GM12892 (cell line): ENCODE results near the gene GOLGA3.
"Not testable (repeated sequence)": the region's sequence is repeated elsewhere in the genome, so short reads cannot be mapped to it uniquely, and the experiment has no call there.

Source experiments
- DNase-seq: peaks from one replicate; pipeline ENCODE4 v3.0.0; 2011; ENCODE audit not compliant: insufficient read length
- FAIRE-seq: peaks from 2 replicates; lab custom pipeline; 2011; peaks lifted over from hg19 to GRCh38; lab: Jason Lieb, UNC
- POLR2A ChIP-seq: IDR thresholded peaks from 2 replicates; pipeline ENCODE4 v1.6.1; 2011; ENCODE audit warnings: low read depth, low read length, control low read depth
- POLR2AphosphoS5 ChIP-seq: IDR thresholded peaks from 2 replicates; pipeline ENCODE4 v1.6.1; 2011; ENCODE audit warnings: low read depth, low read length, control low read depth
- TAF1 ChIP-seq: IDR thresholded peaks from 2 replicates; pipeline ENCODE4 v1.6.1; 2011; ENCODE audit warnings: low read depth, mild to moderate bottlenecking, control low read depth, low read length, borderline replicate concordance

The GOLGA3 gene

GRCh38 chr12:132824053-132824452 lies 4.6 kb downstream of the GOLGA3 start:
- FAIRE-seq = no peak
- TF ChIP-seq POLR2A (no peak), TAF1 (no peak), POLR2AphosphoS5 (no peak)

GRCh38 chr12:132818562-132818961 lies 10.1 kb downstream of the GOLGA3 start:
- TF ChIP-seq POLR2AphosphoS5 = no peak
- no peak for TF ChIP-seq POLR2A
- no peak for TF ChIP-seq TAF1
- peak; percentile 53 for FAIRE-seq

More at GRCh38 chr12:132824053-132824452, 4.6 kb downstream of the GOLGA3 start:
- no peak for DNase-seq

GRCh38 chr12:132814232-132814631 lies 14.4 kb downstream of the GOLGA3 start:
- DNase-seq = no peak
- TF ChIP-seq TAF1 = no peak
- TF ChIP-seq POLR2A = no peak
- TF ChIP-seq POLR2AphosphoS5 = no peak
- FAIRE-seq = no peak

More at GRCh38 chr12:132818562-132818961, 10.1 kb downstream of the GOLGA3 start:
- no peak for DNase-seq

- TF ChIP-seq POLR2A (no peak), TAF1 (no peak), POLR2AphosphoS5 (no peak)
- FAIRE-seq (no peak), DNase-seq (no peak)
Observed at GRCh38 chr12:132813443-132813842, 15.2 kb downstream of the GOLGA3 start.

GRCh38 chr12:132812631-132813305 lies 15.9 kb downstream of the GOLGA3 start:
- TF ChIP-seq POLR2A = no peak
- no peak for TF ChIP-seq TAF1
- no peak for TF ChIP-seq POLR2AphosphoS5
- no peak for DNase-seq
- FAIRE-seq = no peak

GRCh38 chr12:132809391-132809790 lies 19.3 kb downstream of the GOLGA3 start:
- not testable (repeated sequence) for DNase-seq, FAIRE-seq

GRCh38 chr12:132807295-132808092 lies 21.2 kb downstream of the GOLGA3 start:
- FAIRE-seq (no peak), DNase-seq (no peak)
- TF ChIP-seq TAF1 (no peak), POLR2AphosphoS5 (no peak), POLR2A (no peak)

GRCh38 chr12:132806857-132807256 lies 21.8 kb downstream of the GOLGA3 start:
- DNase-seq = no peak
- TF ChIP-seq TAF1 (no peak), POLR2A (no peak), POLR2AphosphoS5 (no peak)
- no peak for FAIRE-seq

GRCh38 chr12:132804426-132804861 lies 24.2 kb downstream of the GOLGA3 start:
- TF ChIP-seq TAF1 (no peak), POLR2A (no peak), POLR2AphosphoS5 (no peak)
- FAIRE-seq = no peak
- DNase-seq = no peak

GRCh38 chr12:132803888-132804287 lies 24.8 kb downstream of the GOLGA3 start:
- FAIRE-seq (no peak), DNase-seq (no peak)
- no peak for TF ChIP-seq POLR2AphosphoS5
- no peak for TF ChIP-seq POLR2A
- no peak for TF ChIP-seq TAF1

GRCh38 chr12:132803125-132803524 lies 25.5 kb downstream of the GOLGA3 start:
- DNase-seq = no peak
- no peak for FAIRE-seq
- TF ChIP-seq POLR2A (no peak), TAF1 (no peak), POLR2AphosphoS5 (no peak)

GRCh38 chr12:132801741-132802140 lies 26.9 kb downstream of the GOLGA3 start:
- TF ChIP-seq POLR2AphosphoS5 = no peak
- TF ChIP-seq TAF1 = no peak
- TF ChIP-seq POLR2A = no peak
- FAIRE-seq = no peak
- DNase-seq = no peak

GRCh38 chr12:132798836-132799235 lies 29.8 kb downstream of the GOLGA3 start:
- no peak for TF ChIP-seq POLR2AphosphoS5
- no peak for TF ChIP-seq POLR2A
- TF ChIP-seq TAF1 = no peak

GRCh38 chr12:132797820-132798570 lies 30.7 kb downstream of the GOLGA3 start:
- TF ChIP-seq POLR2A (no peak), TAF1 (no peak), POLR2AphosphoS5 (no peak)
- DNase-seq = no peak
- no peak for FAIRE-seq

More at GRCh38 chr12:132798836-132799235, 29.8 kb downstream of the GOLGA3 start:
- FAIRE-seq = no peak
- no peak for DNase-seq
